ENCODE measurements around the gene ARAP2. TPM values are rescaled to one million over a fixed set of nuclear protein-coding genes. Genes with fewer than 3 reads are reported as not detected.

ARAP2 gene, protein sequence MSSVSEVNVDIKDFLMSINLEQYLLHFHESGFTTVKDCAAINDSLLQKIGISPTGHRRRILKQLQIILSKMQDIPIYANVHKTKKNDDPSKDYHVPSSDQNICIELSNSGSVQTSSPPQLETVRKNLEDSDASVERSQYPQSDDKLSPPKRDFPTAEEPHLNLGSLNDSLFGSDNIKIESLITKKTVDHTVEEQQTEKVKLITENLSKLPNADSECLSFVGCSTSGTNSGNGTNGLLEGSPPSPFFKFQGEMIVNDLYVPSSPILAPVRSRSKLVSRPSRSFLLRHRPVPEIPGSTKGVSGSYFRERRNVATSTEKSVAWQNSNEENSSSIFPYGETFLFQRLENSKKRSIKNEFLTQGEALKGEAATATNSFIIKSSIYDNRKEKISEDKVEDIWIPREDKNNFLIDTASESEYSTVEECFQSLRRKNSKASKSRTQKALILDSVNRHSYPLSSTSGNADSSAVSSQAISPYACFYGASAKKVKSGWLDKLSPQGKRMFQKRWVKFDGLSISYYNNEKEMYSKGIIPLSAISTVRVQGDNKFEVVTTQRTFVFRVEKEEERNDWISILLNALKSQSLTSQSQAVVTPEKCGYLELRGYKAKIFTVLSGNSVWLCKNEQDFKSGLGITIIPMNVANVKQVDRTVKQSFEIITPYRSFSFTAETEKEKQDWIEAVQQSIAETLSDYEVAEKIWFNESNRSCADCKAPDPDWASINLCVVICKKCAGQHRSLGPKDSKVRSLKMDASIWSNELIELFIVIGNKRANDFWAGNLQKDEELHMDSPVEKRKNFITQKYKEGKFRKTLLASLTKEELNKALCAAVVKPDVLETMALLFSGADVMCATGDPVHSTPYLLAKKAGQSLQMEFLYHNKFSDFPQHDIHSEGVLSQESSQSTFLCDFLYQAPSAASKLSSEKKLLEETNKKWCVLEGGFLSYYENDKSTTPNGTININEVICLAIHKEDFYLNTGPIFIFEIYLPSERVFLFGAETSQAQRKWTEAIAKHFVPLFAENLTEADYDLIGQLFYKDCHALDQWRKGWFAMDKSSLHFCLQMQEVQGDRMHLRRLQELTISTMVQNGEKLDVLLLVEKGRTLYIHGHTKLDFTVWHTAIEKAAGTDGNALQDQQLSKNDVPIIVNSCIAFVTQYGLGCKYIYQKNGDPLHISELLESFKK (N-terminal part only)
- total RNA-seq = 10 to 100 TPM in 2 of 8 experiments, 1 to 10 TPM in 4, under 1 TPM in 2; 0.46 to 47.1 (median 1.9) TPM

DNA sequence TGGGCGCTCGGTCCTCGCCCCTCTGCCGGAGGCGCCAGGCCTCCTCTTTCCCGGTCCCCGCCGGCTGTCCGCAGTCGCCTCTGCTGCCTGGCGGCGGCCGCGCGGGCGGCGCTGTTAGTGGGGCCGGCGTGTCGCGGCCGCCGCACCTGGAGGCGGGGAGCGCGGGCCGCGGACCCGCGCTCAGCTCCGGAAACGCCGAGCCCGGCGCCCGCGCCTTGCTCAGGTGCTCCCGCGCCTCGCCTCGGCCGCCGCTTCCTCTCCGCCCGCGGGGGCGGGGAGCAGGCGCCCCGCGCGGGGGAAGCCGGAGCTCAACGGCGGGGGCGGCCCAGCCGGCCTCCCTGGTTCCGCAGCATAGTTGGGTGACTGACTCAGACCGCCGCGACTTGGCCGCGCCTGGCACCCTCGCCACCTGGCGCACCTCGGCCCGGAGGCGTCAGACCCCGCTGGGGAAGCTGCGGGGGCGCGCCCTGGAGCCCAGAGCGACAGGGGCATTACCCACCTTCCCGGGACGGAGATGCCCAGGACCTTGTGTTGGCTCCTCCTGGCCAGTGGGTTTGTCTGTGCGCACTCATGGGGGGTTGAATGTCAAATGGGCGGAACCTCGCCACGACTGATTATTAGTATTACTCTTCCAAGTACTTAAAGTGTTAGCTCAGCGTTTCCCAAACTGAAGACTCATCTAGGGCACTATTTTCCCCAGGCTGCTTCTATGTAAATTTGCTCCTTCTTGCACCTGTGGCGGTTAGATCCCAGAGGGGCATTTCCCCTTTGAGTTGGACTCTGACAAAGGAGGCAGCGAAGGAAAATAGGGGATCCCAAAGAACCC is at the start of gene ARAP2:
Gene ARAP2 (minus strand): TSS at position 258 of the 826 bp plus-strand sequence. CDS start 15,028 bp downstream, outside the sequence.
- WGBS, 10 experiments = 17 to 100% (median 49%) methylated on average over 1 to 7 of the region's 81 CpGs; no CpG with 5 or more reads in 3 of the 10 experiments
- Histone ChIP-seq H3K27ac (no peak within 1 kb of the TSS), H3K4me3 (peak within 1 kb of the TSS; percentile 44 to 80 (median 56)), H3K4me1 (replicated peaks in 1 of 2) (peaks cover 0 to 3% of the 10 kb centered on the region in 2 donors)
- in situ Hi-C loops (cut with MboI; ENCODE audit: low pct_unique_long_range_greater_than_20kb in 2 of 9, low sequenced_read_pairs in 9 of 9, unreplicated experiment in 9 of 9) = no loop called here
- ATAC-seq (replicated peaks in 6 of 8) = peak; percentile 23 to 90 (median 84)

- in situ Hi-C loops (cut with MboI; ENCODE audit: low pct_unique_long_range_greater_than_20kb in 2 of 9, low sequenced_read_pairs in 9 of 9, unreplicated experiment in 9 of 9) = no loop called here
- peaks cover 0 to 3% of the 10 kb centered on the region in 2 donors for H3K4me1 ChIP-seq (replicated peaks in 1 of 2)
- H3K4me3 ChIP-seq = no peak overlapping the region
- no peak overlapping the region for H3K27ac ChIP-seq
- peak in 2 of 8 experiments; percentile 15 to 24 for ATAC-seq (replicated peaks in 6 of 8)
- WGBS, 10 experiments = 25 to 90% (median 82%) methylated on average over 4 to 7 of the region's 7 CpGs; no CpG with 5 or more reads in 1 of the 10 experiments
These were observed 48.4 kb upstream of the ARAP2 start for GRCh38 chr4:36292556-36293188.

DNA sequence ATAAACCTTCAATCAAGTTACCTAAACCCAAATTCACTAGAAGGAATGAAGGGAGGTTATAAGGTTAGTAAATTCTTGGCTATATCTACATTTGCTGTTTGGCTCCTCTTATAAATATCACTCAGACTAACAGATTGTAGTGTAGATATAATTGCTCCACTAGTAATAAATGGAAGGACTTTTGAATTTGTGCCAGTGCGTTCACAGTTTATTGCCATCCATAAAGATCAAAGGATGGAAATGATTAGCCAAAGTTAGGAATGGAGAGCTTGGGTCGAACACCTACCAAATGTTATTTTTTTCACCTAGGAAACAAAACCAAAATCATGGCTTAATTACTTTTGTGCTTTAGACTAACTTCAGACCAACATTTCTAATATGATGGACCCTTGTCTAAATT is 46.3 kb upstream of the ARAP2 start:
- Histone ChIP-seq H3K27ac (no peak overlapping the region), H3K4me1 (replicated peaks in 1 of 2) (peaks cover 0 to 3% of the 10 kb centered on the region in 2 donors), H3K4me3 (no peak overlapping the region)
- ATAC-seq (replicated peaks in 6 of 8) = no peak
- WGBS, 10 experiments = 0 to 100% (median 83%) methylated on average over 1 to 2 of the region's 2 CpGs; no CpG with 5 or more reads in 1 of the 10 experiments
- in situ Hi-C loops (cut with MboI; ENCODE audit: low pct_unique_long_range_greater_than_20kb in 2 of 9, low sequenced_read_pairs in 9 of 9, unreplicated experiment in 9 of 9) = no loop called here

DNA sequence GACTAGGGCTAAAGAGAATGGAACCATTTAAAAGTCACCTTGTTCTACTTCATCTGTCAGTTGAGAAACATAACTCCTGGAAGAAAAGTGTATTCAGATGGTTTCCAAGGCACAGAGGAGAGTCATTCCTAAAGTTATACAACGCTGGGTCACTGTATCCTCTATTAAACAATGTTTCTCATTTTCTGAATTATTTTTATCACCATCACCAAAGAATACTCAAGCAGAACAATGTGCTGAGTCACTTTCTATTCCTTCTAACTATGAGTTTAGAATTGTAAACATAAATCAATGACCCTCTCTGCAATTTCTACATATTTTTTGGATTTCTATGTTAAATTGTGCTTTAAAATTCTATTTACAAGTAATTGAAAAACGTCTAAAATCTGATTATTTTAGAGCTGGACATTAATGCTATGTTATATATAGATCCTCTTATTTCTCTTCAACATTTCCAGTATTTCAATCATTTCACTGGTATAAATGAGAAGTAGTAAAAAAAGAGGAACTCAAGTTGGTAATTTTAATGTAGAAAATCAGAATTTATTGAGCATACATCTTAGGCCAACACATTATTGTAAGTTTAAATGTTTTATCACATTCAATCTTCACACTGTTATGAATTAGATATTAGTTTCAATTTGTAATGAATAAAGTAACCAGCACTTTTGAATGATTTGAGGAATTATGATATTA is 44.6 kb upstream of the ARAP2 start:
- H3K4me1 ChIP-seq (replicated peaks in 1 of 2) = peaks cover 7 to 11% of the 10 kb centered on the region in 2 donors
- 0 to 100% (median 79%) methylated on average over 1 to 2 of the region's 2 CpGs for WGBS, 10 experiments
- H3K4me3 ChIP-seq = no peak overlapping the region
- H3K27ac ChIP-seq = no peak overlapping the region
- peak in 1 of 8 experiments; percentile 16 for ATAC-seq (replicated peaks in 6 of 8)
- in situ Hi-C loops (cut with MboI; ENCODE audit: low pct_unique_long_range_greater_than_20kb in 2 of 9, low sequenced_read_pairs in 9 of 9, unreplicated experiment in 9 of 9) = no loop called here

DNA sequence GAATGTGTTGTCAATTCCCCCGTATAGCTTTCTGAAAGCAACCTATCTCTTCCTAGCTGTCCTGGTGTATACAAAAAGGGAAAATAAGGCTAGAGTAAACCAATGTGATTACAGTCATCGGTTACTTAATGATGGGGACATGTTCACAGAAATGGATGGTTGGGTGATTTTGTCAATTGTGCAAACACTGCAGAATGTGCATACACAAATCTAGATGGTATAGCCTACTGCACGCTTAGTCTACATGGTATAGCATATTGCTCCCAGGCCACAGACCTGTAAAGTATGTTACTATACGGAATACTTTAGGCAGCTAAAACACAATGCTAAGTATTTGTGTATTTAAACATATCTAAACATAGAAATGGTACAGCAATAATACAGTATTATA is 42.2 kb upstream of the ARAP2 start:
- 0 to 100% (median 89%) methylated on average over 1 to 4 of the region's 4 CpGs; no CpG with 5 or more reads in 1 of the 10 experiments for WGBS, 10 experiments
- H3K27ac ChIP-seq = no peak overlapping the region
- no peak for ATAC-seq (replicated peaks in 6 of 8)
- peaks cover 11 to 20% of the 10 kb centered on the region in 2 donors for H3K4me1 ChIP-seq (replicated peaks in 1 of 2)
- no peak overlapping the region for H3K4me3 ChIP-seq
- in situ Hi-C loops (cut with MboI; ENCODE audit: low pct_unique_long_range_greater_than_20kb in 2 of 9, low sequenced_read_pairs in 9 of 9, unreplicated experiment in 9 of 9) = no loop called here

GRCh38 chr4:36285784-36286480 is 41.6 kb upstream of the ARAP2 start:
- in situ Hi-C loops (cut with MboI; ENCODE audit: low pct_unique_long_range_greater_than_20kb in 2 of 9, low sequenced_read_pairs in 9 of 9, unreplicated experiment in 9 of 9) = no loop called here
- ATAC-seq (replicated peaks in 6 of 8) = no peak
- WGBS, 10 experiments = 0 to 100% (median 92%) methylated on average over 1 to 6 of the region's 6 CpGs
- H3K4me1 ChIP-seq (replicated peaks in 1 of 2) = peaks cover 11 to 23% of the 10 kb centered on the region in 2 donors
- no peak overlapping the region for H3K27ac ChIP-seq
- no peak overlapping the region for H3K4me3 ChIP-seq

GRCh38 chr4:36283912-36284465 is 39.7 kb upstream of the ARAP2 start:
- H3K27ac ChIP-seq = peak overlapping the region; percentile 5 to 79
- in situ Hi-C loops (cut with MboI; ENCODE audit: low pct_unique_long_range_greater_than_20kb in 2 of 9, low sequenced_read_pairs in 9 of 9, unreplicated experiment in 9 of 9) = no loop called here

GRCh38 chr4:36282503-36283030 is 38.3 kb upstream of the ARAP2 start:
- in situ Hi-C loops (cut with MboI; ENCODE audit: low pct_unique_long_range_greater_than_20kb in 2 of 9, low sequenced_read_pairs in 9 of 9, unreplicated experiment in 9 of 9) = no loop called here
- ATAC-seq (replicated peaks in 6 of 8) = no peak
- no peak overlapping the region for H3K4me3 ChIP-seq
- no peak overlapping the region for H3K27ac ChIP-seq
- peaks cover 11 to 28% of the 10 kb centered on the region in 2 donors for H3K4me1 ChIP-seq (replicated peaks in 1 of 2)

More at GRCh38 chr4:36283912-36284465, 39.7 kb upstream of the ARAP2 start:
- peaks cover 11 to 28% of the 10 kb centered on the region in 2 donors for H3K4me1 ChIP-seq (replicated peaks in 1 of 2)
- peak in 5 of 8 experiments; percentile 70 to 85 (median 81) for ATAC-seq (replicated peaks in 6 of 8)
- 0 to 75% (median 40%) methylated on average over 1 to 2 of the region's 2 CpGs; no CpG with 5 or more reads in 1 of the 10 experiments for WGBS, 10 experiments
- H3K4me3 ChIP-seq = no peak overlapping the region

DNA sequence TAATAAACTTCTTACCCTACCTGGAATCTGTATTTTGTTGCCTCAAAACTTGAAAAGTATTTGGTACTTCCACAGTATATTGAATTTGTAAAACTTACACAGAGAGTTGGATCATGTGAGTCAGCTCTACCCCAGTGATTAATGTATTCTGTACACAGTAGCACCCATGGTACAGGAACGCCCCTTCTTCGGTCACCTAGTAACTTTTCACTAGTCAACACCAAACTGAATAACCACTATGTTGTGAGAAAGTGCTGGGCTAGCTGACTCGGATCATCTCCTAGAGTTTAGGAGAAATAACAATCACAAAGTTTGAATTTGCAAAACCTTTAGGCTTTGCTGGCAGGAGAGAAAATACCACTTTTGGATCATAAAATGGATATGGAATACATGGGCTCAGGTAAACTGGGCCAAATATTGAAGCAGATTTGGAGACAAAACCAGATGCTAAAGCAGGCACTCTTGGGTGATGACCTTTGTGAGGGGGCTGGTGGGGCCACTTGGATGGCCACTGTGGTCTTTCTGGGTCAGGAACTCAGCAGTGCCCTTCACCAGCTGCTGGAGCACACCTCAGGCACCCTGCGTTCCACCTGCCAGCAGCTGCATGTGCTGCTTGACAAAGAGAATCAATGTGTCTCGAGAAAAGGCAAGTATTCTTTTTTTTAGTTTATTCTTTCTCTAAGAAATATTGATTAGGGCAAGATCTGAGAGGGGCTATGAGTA is 37.2 kb upstream of the ARAP2 start, which contains the start of gene DTHD1:
Gene DTHD1 (plus strand): TSS at position 233 of the 723 bp plus-strand sequence. CDS start 143 bp downstream, at position 376.
- H3K4me3 ChIP-seq = no peak within 1 kb of the TSS
- H3K27ac ChIP-seq = no peak within 1 kb of the TSS
- H3K4me1 ChIP-seq (replicated peaks in 1 of 2) = peaks cover 11 to 28% of the 10 kb centered on the region in 2 donors
- in situ Hi-C loops (cut with MboI; ENCODE audit: low pct_unique_long_range_greater_than_20kb in 2 of 9, low sequenced_read_pairs in 9 of 9, unreplicated experiment in 9 of 9) = no loop called here
- 0 to 94% (median 65%) methylated on average over 2 to 5 of the region's 5 CpGs; no CpG with 5 or more reads in 3 of the 10 experiments for WGBS, 10 experiments
- peak in 5 of 8 experiments; percentile 33 to 74 (median 59) for ATAC-seq (replicated peaks in 6 of 8)

GRCh38 chr4:36280555-36280954 is 36.2 kb upstream of the ARAP2 start:
- ATAC-seq (replicated peaks in 6 of 8) = peak in 3 of 8 experiments; percentile 46 to 68 (median 47)

More at GRCh38 chr4:36280555-36280954, 36.2 kb upstream of the ARAP2 start:
- Histone ChIP-seq H3K27ac (no peak overlapping the region), H3K4me3 (no peak overlapping the region), H3K4me1 (replicated peaks in 1 of 2) (peaks cover 11 to 28% of the 10 kb centered on the region in 2 donors)
- WGBS, 10 experiments = 33 to 100% (median 80%) methylated on average over 1 to 2 of the region's 4 CpGs; no CpG with 5 or more reads in 5 of the 10 experiments
- in situ Hi-C loops (cut with MboI; ENCODE audit: low pct_unique_long_range_greater_than_20kb in 2 of 9, low sequenced_read_pairs in 9 of 9, unreplicated experiment in 9 of 9) = no loop called here

All from motor neuron (in vitro differentiated cells).